PFSK-1 (cell line): ENCODE measurements around the gene ARAP1.

Source experiments
- POLR2AphosphoS5 ChIP-seq: IDR thresholded peaks from 2 replicates; pipeline ENCODE4 v1.6.1; 2012; ENCODE audit warnings: low read depth, mild to moderate bottlenecking, control low read depth, low read length, moderate library complexity
- SIN3A ChIP-seq: IDR thresholded peaks from 2 replicates; pipeline ENCODE4 v1.6.1; 2012; ENCODE audit warnings: mild to moderate bottlenecking, low read length, moderate library complexity, borderline replicate concordance; ENCODE audit not compliant: insufficient read depth
- TAF1 ChIP-seq: IDR thresholded peaks from 2 replicates; pipeline ENCODE4 v1.6.1; 2012; ENCODE audit warnings: low read length, control low read depth, borderline replicate concordance; ENCODE audit not compliant: insufficient read depth

GRCh38 chr11:72776844-72777754, 24.9 kb upstream of the ARAP1 start:
- TF ChIP-seq SIN3A (no peak), POLR2AphosphoS5 (no peak), TAF1 (no peak)
